ENCODE measurements around the gene ASTN2. TPM values are rescaled to one million over a fixed set of nuclear protein-coding genes. Genes with fewer than 3 reads are reported as not detected.

The ASTN2 gene
- total and polyA plus RNA-seq, 4 donors, result 0.57 to 2.9 (median 1.4) TPM

DNA sequence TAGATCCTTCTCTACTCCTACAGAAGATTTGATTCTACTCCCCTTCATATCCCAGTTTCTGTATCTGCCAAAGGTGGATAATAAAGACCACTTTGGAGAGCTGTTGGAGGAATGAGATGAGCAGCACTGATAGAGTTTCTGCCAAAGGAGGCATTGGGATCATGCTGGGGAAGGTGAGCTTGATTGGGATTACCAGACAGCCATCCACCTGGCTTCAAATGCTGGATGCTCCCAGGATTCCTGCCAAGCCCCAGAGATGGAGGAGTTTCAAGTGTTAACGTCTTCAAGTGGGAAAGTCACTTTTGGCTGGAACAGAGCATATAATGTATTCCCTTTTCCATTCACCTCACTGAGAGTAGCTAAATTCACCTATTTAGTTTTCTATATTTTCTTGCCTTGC lies 379.3 kb downstream of the ASTN2 start:
- 49% methylated on average over 1 of the region's 1 CpG for WGBS
- H3K4me1 ChIP-seq (ENCODE audit: control insufficient read depth in 4 of 4, insufficient read depth in 4 of 4, low read length in 3 of 4), result no peaks in the 10 kb centered on the region

DNA sequence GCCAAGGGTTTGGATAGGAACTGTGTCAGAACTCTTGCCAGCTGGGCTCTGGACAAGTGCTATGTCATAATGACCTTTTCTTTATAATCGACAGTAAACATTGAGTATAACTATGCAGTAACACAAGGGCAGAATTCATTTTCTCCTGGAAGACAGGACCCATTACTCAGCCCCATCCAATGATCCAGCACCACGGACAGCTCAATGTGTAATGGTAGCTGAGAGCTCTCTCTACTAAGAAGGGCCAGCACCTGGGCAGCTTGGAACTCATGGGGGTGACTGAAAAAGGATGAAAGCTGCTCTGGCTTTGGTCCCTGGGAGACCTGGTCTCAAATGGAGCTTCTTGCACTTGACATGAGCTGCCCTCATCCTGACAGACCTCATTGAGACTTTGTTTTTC lies 380.0 kb downstream of the ASTN2 start:
- Histone ChIP-seq H3K27me3 (ENCODE audit: control insufficient read depth in 4 of 4, insufficient read depth in 4 of 4, low read length in 3 of 4) (peaks cover 0 to 3% (median 0%) of the 10 kb centered on the region in 4 donors), H3K36me3 (ENCODE audit: control insufficient read depth in 4 of 4, insufficient read depth in 3 of 4, low read depth in 1 of 4, low read length in 3 of 4) (no peaks in the 10 kb centered on the region), H3K4me1 (ENCODE audit: control insufficient read depth in 4 of 4, insufficient read depth in 4 of 4, low read length in 3 of 4) (no peaks in the 10 kb centered on the region), H3K9ac (ENCODE audit: low read depth in 1 of 2, low read length in 2 of 2) (no peak overlapping the region), H3K4me3 (ENCODE audit: low read depth in 1 of 3, low read length in 3 of 3) (no peak overlapping the region), H3K27ac (ENCODE audit: low read depth in 1 of 2, low read length in 2 of 2) (no peak overlapping the region), H3K9me3 (ENCODE audit: control insufficient read depth in 4 of 4, low read length in 3 of 4) (no peaks in the 10 kb centered on the region)
- WGBS, result 31% methylated on average over 2 of the region's 2 CpGs
- TF ChIP-seq, protein P1, sequence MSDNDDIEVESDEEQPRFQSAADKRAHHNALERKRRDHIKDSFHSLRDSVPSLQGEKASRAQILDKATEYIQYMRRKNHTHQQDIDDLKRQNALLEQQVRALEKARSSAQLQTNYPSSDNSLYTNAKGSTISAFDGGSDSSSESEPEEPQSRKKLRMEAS (IDR thresholded peaks at IDR 0.05), result no peak
- TF ChIP-seq, protein P2, sequence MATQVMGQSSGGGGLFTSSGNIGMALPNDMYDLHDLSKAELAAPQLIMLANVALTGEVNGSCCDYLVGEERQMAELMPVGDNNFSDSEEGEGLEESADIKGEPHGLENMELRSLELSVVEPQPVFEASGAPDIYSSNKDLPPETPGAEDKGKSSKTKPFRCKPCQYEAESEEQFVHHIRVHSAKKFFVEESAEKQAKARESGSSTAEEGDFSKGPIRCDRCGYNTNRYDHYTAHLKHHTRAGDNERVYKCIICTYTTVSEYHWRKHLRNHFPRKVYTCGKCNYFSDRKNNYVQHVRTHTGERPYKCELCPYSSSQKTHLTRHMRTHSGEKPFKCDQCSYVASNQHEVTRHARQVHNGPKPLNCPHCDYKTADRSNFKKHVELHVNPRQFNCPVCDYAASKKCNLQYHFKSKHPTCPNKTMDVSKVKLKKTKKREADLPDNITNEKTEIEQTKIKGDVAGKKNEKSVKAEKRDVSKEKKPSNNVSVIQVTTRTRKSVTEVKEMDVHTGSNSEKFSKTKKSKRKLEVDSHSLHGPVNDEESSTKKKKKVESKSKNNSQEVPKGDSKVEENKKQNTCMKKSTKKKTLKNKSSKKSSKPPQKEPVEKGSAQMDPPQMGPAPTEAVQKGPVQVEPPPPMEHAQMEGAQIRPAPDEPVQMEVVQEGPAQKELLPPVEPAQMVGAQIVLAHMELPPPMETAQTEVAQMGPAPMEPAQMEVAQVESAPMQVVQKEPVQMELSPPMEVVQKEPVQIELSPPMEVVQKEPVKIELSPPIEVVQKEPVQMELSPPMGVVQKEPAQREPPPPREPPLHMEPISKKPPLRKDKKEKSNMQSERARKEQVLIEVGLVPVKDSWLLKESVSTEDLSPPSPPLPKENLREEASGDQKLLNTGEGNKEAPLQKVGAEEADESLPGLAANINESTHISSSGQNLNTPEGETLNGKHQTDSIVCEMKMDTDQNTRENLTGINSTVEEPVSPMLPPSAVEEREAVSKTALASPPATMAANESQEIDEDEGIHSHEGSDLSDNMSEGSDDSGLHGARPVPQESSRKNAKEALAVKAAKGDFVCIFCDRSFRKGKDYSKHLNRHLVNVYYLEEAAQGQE (IDR thresholded peaks at IDR 0.05), result peak; percentile 96
- no peak for DNase-seq (ENCODE audit: low spot score)

More for the DNA sequence above, 379.3 kb downstream of the ASTN2 start:
- Histone ChIP-seq H3K4me3 (ENCODE audit: low read depth in 1 of 3, low read length in 3 of 3) (no peak overlapping the region), H3K27me3 (ENCODE audit: control insufficient read depth in 4 of 4, insufficient read depth in 4 of 4, low read length in 3 of 4) (peaks cover 0 to 3% (median 0%) of the 10 kb centered on the region in 4 donors), H3K27ac (ENCODE audit: low read depth in 1 of 2, low read length in 2 of 2) (no peak overlapping the region), H3K36me3 (ENCODE audit: control insufficient read depth in 4 of 4, insufficient read depth in 3 of 4, low read depth in 1 of 4, low read length in 3 of 4) (no peaks in the 10 kb centered on the region), H3K9me3 (ENCODE audit: control insufficient read depth in 4 of 4, low read length in 3 of 4) (no peaks in the 10 kb centered on the region), H3K9ac (ENCODE audit: low read depth in 1 of 2, low read length in 2 of 2) (no peak overlapping the region)
- TF ChIP-seq HNF4A (conservative IDR thresholded peaks at IDR 0.05) (no peak), RAD21 (IDR thresholded peaks at IDR 0.05) (no peak), NR2F2 (IDR thresholded peaks at IDR 0.05) (no peak), TAF1 (conservative IDR thresholded peaks at IDR 0.05) (no peak), EGR1 (IDR thresholded peaks at IDR 0.05; ENCODE audit: low read depth in 2 of 2) (no peak)
- TF ChIP-seq, protein P3, sequence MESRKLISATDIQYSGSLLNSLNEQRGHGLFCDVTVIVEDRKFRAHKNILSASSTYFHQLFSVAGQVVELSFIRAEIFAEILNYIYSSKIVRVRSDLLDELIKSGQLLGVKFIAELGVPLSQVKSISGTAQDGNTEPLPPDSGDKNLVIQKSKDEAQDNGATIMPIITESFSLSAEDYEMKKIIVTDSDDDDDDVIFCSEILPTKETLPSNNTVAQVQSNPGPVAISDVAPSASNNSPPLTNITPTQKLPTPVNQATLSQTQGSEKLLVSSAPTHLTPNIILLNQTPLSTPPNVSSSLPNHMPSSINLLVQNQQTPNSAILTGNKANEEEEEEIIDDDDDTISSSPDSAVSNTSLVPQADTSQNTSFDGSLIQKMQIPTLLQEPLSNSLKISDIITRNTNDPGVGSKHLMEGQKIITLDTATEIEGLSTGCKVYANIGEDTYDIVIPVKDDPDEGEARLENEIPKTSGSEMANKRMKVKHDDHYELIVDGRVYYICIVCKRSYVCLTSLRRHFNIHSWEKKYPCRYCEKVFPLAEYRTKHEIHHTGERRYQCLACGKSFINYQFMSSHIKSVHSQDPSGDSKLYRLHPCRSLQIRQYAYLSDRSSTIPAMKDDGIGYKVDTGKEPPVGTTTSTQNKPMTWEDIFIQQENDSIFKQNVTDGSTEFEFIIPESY (IDR thresholded peaks at IDR 0.05), result no peak
- DNase-seq (ENCODE audit: low spot score), result no peak

DNA sequence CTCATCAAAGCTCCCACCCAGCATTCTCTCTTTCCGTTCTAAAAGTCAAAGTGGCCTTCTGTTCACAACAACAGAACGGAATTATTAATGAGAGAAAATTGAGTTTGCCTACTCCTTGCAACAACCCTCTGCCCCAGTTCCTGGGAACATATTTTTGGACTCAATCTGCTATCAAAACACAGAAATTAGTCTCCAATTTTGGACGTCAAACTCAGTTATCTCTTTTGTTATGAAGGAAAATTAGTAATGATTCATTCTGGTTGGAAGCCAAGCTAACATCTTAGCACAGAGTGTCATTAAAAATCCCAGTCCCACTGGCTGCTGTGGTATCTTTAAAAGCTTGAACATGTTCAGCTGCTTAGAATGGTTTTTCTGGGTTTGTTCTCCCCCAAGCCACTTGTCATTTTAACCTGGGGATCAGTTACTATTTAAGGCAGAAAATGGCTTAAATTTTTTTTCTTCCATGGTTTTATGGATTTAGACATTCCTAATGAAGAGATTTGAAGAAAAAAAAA lies 384.5 kb downstream of the ASTN2 start:
- Histone ChIP-seq H3K9ac (ENCODE audit: low read depth in 1 of 2, low read length in 2 of 2) (no peak overlapping the region), H3K27me3 (ENCODE audit: control insufficient read depth in 4 of 4, insufficient read depth in 4 of 4, low read length in 3 of 4) (peaks cover 0 to 2% (median 0%) of the 10 kb centered on the region in 4 donors), H3K4me3 (ENCODE audit: low read depth in 1 of 3, low read length in 3 of 3) (no peak overlapping the region), H3K36me3 (ENCODE audit: control insufficient read depth in 4 of 4, insufficient read depth in 3 of 4, low read depth in 1 of 4, low read length in 3 of 4) (no peaks in the 10 kb centered on the region), H3K9me3 (ENCODE audit: control insufficient read depth in 4 of 4, low read length in 3 of 4) (no peaks in the 10 kb centered on the region), H3K4me1 (ENCODE audit: control insufficient read depth in 4 of 4, insufficient read depth in 4 of 4, low read length in 3 of 4) (no peaks in the 10 kb centered on the region), H3K27ac (ENCODE audit: low read depth in 1 of 2, low read length in 2 of 2) (no peak overlapping the region)
- no peak for DNase-seq (ENCODE audit: low spot score)
- 54% methylated on average over 3 of the region's 3 CpGs for WGBS
- TF ChIP-seq FOXA2 (IDR thresholded peaks at IDR 0.05), result no peak
- TF ChIP-seq TAF1 (conservative IDR thresholded peaks at IDR 0.05), result no peak
- no peak for TF ChIP-seq RAD21 (IDR thresholded peaks at IDR 0.05)
- TF ChIP-seq, protein P4, sequence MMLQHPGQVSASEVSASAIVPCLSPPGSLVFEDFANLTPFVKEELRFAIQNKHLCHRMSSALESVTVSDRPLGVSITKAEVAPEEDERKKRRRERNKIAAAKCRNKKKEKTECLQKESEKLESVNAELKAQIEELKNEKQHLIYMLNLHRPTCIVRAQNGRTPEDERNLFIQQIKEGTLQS (IDR thresholded peaks at IDR 0.05), result no peak
- no peak for TF ChIP-seq FOXA1 (IDR thresholded peaks at IDR 0.05)
- no peak for TF ChIP-seq HNF4G (IDR thresholded peaks at IDR 0.05)
- TF ChIP-seq GABPA (IDR thresholded peaks at IDR 0.05 in 1 of 2, conservative IDR thresholded peaks at IDR 0.05 in 1 of 2), result no peak
- no peak for TF ChIP-seq HNF4A (conservative IDR thresholded peaks at IDR 0.05)
- TF ChIP-seq JUND (IDR thresholded peaks at IDR 0.05), result no peak
- TF ChIP-seq, protein P1 (IDR thresholded peaks at IDR 0.05), result no peak
- TF ChIP-seq NR2F2 (IDR thresholded peaks at IDR 0.05), result no peak
- TF ChIP-seq, protein P3 (IDR thresholded peaks at IDR 0.05), result no peak
- no peak for TF ChIP-seq RXRA (IDR thresholded peaks at IDR 0.05)
- TF ChIP-seq YY1 (IDR thresholded peaks at IDR 0.05), result no peak
- TF ChIP-seq, protein P5, sequence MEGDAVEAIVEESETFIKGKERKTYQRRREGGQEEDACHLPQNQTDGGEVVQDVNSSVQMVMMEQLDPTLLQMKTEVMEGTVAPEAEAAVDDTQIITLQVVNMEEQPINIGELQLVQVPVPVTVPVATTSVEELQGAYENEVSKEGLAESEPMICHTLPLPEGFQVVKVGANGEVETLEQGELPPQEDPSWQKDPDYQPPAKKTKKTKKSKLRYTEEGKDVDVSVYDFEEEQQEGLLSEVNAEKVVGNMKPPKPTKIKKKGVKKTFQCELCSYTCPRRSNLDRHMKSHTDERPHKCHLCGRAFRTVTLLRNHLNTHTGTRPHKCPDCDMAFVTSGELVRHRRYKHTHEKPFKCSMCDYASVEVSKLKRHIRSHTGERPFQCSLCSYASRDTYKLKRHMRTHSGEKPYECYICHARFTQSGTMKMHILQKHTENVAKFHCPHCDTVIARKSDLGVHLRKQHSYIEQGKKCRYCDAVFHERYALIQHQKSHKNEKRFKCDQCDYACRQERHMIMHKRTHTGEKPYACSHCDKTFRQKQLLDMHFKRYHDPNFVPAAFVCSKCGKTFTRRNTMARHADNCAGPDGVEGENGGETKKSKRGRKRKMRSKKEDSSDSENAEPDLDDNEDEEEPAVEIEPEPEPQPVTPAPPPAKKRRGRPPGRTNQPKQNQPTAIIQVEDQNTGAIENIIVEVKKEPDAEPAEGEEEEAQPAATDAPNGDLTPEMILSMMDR (IDR thresholded peaks at IDR 0.05; ENCODE audit: low read depth, low read length, missing input control), result no peak

Measured in liver (tissue), 9 donors.